ENCODE measurements around the gene TRPM3. TPM values are rescaled to one million over a fixed set of nuclear protein-coding genes. Genes with fewer than 3 reads are reported as not detected.

TRPM3 gene
- total RNA-seq, 2 experiments from 2014 or later, result not detected

DNA sequence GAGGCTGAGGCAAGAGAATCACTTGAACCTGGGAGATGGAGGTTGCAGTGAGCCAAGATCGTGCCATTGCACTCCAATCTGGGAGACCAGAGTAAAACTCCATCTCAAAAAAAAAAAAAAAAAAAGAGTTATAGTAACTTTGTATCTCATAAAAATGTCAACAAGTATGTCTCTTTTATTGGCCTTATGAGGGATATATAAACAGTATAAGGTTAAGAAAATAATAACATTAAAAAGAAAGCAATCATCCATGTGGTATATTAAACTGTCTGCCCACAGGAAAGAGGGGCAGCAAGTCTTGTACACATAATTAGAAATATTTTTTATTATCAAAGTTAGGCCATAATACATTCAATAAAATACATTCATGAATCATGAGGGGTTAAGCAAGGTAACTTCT, 447.6 kb downstream of the TRPM3 start:
- no peaks in the 10 kb centered on the region for H3K9me3 Mint-ChIP-seq
- H3K4me3 Mint-ChIP-seq, result no peak overlapping the region
- no peaks in the 10 kb centered on the region for H3K4me1 Mint-ChIP-seq (ENCODE audit: low read depth)
- H3K27me3 ChIP-seq (ENCODE audit: control insufficient read depth in 1 of 2, insufficient read depth in 2 of 2, low read length in 2 of 2), result no peaks in the 10 kb centered on the region
- ATAC-seq (ENCODE audit: poor library complexity) (no peak), DNase-seq (no peak)
- CTCF ChIA-PET, result no interaction called here
- POLR2A ChIA-PET, result no interaction called here
- H3K36me3 ChIP-seq (ENCODE audit: insufficient read depth, low read length), result no peaks in the 10 kb centered on the region
- H3K27ac Mint-ChIP-seq, result no peak overlapping the region
- no peaks in the 10 kb centered on the region for H3K4me1 ChIP-seq (ENCODE audit: insufficient read depth, low read length)
- H3K36me3 Mint-ChIP-seq (ENCODE audit: low read depth), result no peaks in the 10 kb centered on the region
- H3K4me3 ChIP-seq (ENCODE audit: low read length), result no peak overlapping the region
- no peak for TF ChIP-seq CTCF (IDR thresholded peaks at IDR 0.05)
- no peak overlapping the region for H3K27ac ChIP-seq (ENCODE audit: low read depth in 1 of 2, low read length in 2 of 2)
- H3K27me3 Mint-ChIP-seq, result peaks cover 5% of the 10 kb centered on the region
- H3K9me3 ChIP-seq (ENCODE audit: control insufficient read depth in 1 of 2, insufficient read depth in 1 of 2, low read length in 2 of 2), result no peaks in the 10 kb centered on the region
- intact Hi-C loops (cut with DNase I, micrococcal nuclease), result no loop called here

GRCh38 chr9:70672161-70672649, 449.2 kb downstream of the TRPM3 start:
- Mint-ChIP-seq H3K4me1 (ENCODE audit: low read depth) (no peaks in the 10 kb centered on the region), H3K4me3 (no peak overlapping the region), H3K9me3 (no peaks in the 10 kb centered on the region), H3K27me3 (peaks cover 5% of the 10 kb centered on the region), H3K36me3 (ENCODE audit: low read depth) (no peaks in the 10 kb centered on the region), H3K27ac (no peak overlapping the region)
- Histone ChIP-seq H3K36me3 (ENCODE audit: insufficient read depth, low read length) (no peaks in the 10 kb centered on the region), H3K4me3 (ENCODE audit: low read length) (no peak overlapping the region), H3K4me1 (ENCODE audit: insufficient read depth, low read length) (no peaks in the 10 kb centered on the region), H3K27me3 (ENCODE audit: control insufficient read depth in 1 of 2, insufficient read depth in 2 of 2, low read length in 2 of 2) (no peaks in the 10 kb centered on the region), H3K27ac (ENCODE audit: low read depth in 1 of 2, low read length in 2 of 2) (no peak overlapping the region), H3K9me3 (ENCODE audit: control insufficient read depth in 1 of 2, insufficient read depth in 1 of 2, low read length in 2 of 2) (no peaks in the 10 kb centered on the region)
- no peak for ATAC-seq (ENCODE audit: poor library complexity)
- DNase-seq, result no peak
- POLR2A ChIA-PET, result no interaction called here
- CTCF ChIA-PET, result no interaction called here
- TF ChIP-seq CTCF (IDR thresholded peaks at IDR 0.05), result no peak
- intact Hi-C loops (cut with DNase I, micrococcal nuclease), result no loop called here

GRCh38 chr9:70668751-70669150, 452.7 kb downstream of the TRPM3 start:
- H3K9me3 Mint-ChIP-seq, result no peaks in the 10 kb centered on the region
- POLR2A ChIA-PET, result no interaction called here
- no peak for ATAC-seq (ENCODE audit: poor library complexity)

More at GRCh38 chr9:70668751-70669150, 452.7 kb downstream of the TRPM3 start:
- no peak overlapping the region for H3K4me3 Mint-ChIP-seq
- DNase-seq, result no peak
- H3K27ac ChIP-seq (ENCODE audit: low read depth in 1 of 2, low read length in 2 of 2), result no peak overlapping the region
- H3K9me3 ChIP-seq (ENCODE audit: control insufficient read depth in 1 of 2, insufficient read depth in 1 of 2, low read length in 2 of 2), result no peaks in the 10 kb centered on the region
- H3K4me1 ChIP-seq (ENCODE audit: insufficient read depth, low read length), result peaks cover 4% of the 10 kb centered on the region
- H3K27me3 Mint-ChIP-seq, result peaks cover 5% of the 10 kb centered on the region
- H3K36me3 ChIP-seq (ENCODE audit: insufficient read depth, low read length), result no peaks in the 10 kb centered on the region
- H3K4me1 Mint-ChIP-seq (ENCODE audit: low read depth), result peaks cover 7% of the 10 kb centered on the region
- no peaks in the 10 kb centered on the region for H3K27me3 ChIP-seq (ENCODE audit: control insufficient read depth in 1 of 2, insufficient read depth in 2 of 2, low read length in 2 of 2)
- intact Hi-C loops (cut with DNase I, micrococcal nuclease), result no loop called here
- H3K27ac Mint-ChIP-seq, result no peak overlapping the region
- no peak for TF ChIP-seq CTCF (IDR thresholded peaks at IDR 0.05)
- CTCF ChIA-PET, result no interaction called here
- H3K36me3 Mint-ChIP-seq (ENCODE audit: low read depth), result no peaks in the 10 kb centered on the region
- H3K4me3 ChIP-seq (ENCODE audit: low read length), result no peak overlapping the region

Measured in CD4-positive, alpha-beta T cell (primary cell).